Globus pallidus (tissue), 1 donor: Measurements from ENCODE around the gene UBL5.
"Not testable (repeated sequence)": the region's sequence is repeated elsewhere in the genome, so short reads cannot be mapped to it uniquely, and the experiment has no call there.

ENCODE experiments used
- DNase-seq: peaks from one replicate; pipeline ENCODE4 v3.0.0-alpha.2; 2015; ENCODE audit warnings: low spot score

The UBL5 gene

DNA sequence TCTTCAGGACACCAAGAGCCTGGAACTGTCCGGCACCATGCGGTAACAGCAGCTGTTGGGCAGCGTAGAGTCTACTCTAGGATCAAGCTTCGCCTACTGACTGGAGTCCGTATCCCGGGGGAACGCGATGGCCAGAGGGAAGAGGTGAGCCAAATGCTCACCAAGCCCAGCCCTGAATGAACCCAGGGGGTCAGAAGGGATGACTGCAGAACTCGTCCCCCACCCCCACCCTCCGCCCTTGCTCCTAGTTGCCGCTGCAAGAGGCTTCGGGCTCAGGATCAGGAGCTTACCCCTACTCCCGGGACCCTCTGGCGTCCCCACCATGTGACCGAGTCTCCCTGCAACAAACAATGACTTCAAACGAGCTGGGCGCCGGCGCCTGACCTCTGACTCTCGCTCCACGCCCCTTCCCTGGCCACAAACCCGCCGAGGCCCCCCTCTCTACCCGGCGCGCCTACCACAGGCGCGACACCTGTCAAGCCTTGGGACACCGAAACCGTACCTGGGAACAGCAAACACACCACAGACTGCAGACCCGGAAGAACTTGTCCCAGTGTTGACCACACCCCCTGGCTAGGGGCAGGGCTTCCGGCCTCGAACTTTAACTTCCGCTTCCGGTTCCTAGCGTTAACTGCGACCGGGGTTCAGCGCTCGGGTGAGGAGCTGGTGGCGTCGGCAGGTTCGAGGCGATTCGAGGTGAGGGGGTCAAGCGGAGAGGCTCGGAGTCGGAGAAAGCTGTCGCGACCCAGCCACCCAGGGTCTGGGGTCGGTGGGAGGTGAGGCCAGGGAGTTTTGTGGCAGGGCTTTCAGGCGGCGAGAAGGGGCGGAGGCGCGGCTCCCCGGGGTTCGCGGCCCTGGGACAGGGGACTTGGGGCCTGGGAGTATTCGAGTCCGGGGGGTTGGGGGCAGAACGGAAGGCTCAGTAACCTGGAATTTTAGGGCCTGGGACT is at the start of gene UBL5:
Gene UBL5, plus strand, starts transcription at position 630 of the 950 bp plus-strand sequence. CDS start 420 bp downstream, outside the sequence.
- peak; percentile 88 for DNase-seq

DNA sequence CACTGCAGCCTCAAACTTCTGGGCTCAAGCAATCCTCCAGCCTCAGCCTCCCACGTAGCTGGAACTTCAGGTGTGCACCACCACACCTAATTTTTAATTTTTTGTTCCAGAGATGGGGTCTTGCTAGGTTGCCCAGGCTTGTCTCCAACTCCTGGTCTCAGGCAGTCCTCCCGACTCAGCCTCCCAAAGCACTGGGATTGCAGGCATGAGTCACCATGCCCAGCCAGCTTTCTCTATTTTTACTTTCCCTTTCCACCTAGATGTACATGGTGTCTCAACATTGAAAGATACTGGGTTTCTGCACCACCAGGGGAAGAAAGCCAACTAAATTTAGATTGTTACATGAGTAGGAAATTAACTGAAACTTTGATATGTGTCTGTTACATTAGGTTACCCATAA is 45.4 kb upstream of the UBL5 start:
- no peak for DNase-seq

- DNase-seq, result not testable (repeated sequence)
These were observed 43.6 kb upstream of the UBL5 start for GRCh38 chr19:9784163-9784496.

DNA sequence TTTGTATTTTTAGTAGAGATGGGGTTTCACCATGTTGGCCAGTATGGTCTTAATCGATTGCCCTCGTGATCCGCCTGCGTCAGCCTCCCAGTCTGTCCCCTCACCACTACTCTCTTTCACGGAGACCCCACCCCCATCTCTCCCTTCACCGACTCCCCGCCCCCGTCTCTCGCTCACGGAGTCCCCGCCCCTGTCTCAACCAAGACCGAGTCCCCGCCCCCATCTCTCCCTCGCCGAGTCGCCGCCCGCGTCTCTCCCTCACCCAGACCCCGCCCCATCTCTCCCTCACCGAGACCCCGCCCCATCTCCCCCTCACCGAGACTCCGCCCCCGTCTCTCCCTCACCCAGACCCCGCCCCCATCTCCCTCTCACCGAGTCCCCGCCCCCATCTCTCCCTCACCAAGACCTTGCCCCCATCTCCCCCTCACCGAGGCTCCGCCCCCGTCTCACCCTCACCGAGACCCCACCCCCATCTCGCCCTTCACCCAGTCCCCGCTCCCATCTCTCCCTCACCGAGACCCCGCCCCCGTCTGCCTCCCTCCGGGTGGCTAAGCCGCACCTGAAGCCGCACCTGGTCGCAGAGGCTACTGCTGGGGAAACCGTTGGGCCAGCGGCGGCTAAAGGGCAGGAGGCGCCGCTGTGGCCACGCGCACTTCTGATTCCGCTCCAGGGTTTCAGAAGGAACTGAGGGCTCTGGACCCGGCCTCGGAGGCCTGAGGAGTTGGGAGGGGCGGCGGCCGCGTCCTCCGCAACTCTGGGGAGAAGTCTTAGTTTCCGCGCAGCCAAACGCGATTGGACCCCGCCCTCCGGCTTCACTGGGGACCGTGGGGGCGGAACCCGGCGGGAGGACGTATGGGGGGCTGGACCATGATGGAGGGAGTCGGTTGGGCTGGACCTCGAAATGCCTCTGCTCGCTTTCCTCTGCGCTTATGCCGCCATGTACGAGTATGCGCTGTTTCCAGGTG is 42.1 kb upstream of the UBL5 start:
- peak; percentile 91 for DNase-seq

- DNase-seq, result no peak
These were observed 41.4 kb upstream of the UBL5 start for GRCh38 chr19:9786342-9786741.

- DNase-seq, result no peak
These were observed 40.9 kb upstream of the UBL5 start for GRCh38 chr19:9786819-9787218.

DNA sequence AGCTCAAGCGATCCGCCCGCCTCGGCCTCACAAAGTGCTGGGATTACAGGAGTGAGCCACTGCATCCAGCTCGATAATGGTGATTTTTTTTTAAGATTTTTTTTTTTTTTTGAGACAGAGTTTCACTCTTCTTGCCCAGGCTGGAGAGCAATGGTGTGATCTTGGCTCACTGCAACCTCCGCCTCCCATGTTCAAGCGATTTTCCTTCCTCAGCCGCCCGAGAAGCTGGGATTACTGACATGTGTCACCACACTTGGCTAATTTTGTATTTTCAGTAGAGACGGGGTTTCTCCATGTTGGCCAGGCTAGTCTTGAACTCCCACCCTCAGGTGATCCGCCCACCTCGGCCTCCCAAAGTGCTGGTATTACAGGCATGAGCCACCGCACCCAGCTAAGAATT is 39.1 kb upstream of the UBL5 start:
- DNase-seq, result not testable (repeated sequence)

DNA sequence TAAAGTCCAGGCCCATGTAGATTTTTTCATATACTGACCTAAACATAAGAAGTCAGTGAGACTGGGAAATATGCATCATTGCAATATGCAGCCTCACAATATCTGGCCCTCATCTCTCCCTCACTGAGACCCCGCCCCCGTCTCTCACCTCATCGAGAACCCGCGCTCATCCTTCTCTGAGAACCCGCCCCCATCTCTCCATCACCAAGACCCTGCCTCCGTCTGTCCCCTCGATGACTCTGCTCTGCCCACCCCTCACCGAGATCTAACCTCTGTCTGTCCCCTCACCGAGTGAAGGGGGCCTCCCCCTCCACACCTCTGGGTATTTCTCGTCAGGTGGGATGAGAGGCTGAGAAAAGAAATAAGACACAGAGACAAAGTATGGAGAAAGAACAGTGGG is 38.7 kb upstream of the UBL5 start:
- no peak for DNase-seq

GRCh38 chr19:9789579-9789978 is 38.1 kb upstream of the UBL5 start:
- not testable (repeated sequence) for DNase-seq

GRCh38 chr19:9791073-9791367 is 36.7 kb upstream of the UBL5 start:
- DNase-seq, result not testable (repeated sequence)

GRCh38 chr19:9791552-9792205 is 36.0 kb upstream of the UBL5 start:
- DNase-seq, result peak; percentile 96

DNA sequence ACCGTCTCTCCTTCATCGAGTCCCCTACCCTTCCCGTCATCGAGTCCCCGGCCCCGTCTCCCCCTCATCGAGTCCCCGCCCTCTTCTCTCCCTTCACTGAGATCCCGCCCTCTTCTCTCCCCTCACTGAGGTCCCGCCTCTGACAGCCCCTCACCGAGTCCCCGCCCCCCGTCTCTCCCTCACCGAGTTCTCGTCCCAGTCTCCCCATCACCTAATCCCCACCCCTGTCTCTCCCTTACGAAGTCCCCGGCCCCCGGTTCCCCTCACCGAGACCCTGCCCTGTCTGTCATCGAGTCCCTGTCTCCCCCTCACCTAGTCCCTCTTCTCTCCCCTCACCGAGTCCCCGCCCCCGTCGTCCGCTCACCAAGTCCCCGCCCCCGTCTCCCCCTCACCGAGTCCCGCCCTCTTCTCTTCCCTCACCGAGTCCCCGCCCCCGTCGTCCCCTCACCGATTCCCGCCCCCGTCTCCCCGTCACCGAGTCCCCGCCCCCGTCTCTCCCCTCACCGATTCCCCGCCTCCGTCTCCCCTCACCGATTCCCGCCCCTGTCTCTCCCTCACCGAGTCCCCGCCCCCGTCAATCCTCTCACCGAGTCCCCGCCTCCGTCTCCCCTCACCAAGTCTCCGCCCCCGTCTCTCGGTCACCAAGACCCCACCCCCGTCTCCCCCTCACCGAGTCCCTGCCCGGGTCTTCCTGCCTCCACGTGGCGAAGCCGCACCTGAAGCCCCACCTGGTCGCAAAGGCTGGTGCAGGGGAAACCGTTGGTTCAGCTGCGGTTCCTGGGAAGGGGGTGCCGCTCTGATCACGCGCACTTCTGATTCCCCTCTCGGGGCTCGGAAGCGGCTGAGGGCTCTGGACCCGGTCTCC is 35.3 kb upstream of the UBL5 start:
- DNase-seq, result peak; percentile 94

- DNase-seq, result peak; percentile 30
These were observed 34.6 kb upstream of the UBL5 start for GRCh38 chr19:9793071-9793591.

GRCh38 chr19:9796113-9796773 is 31.5 kb upstream of the UBL5 start:
- DNase-seq, result peak; percentile 85

DNA sequence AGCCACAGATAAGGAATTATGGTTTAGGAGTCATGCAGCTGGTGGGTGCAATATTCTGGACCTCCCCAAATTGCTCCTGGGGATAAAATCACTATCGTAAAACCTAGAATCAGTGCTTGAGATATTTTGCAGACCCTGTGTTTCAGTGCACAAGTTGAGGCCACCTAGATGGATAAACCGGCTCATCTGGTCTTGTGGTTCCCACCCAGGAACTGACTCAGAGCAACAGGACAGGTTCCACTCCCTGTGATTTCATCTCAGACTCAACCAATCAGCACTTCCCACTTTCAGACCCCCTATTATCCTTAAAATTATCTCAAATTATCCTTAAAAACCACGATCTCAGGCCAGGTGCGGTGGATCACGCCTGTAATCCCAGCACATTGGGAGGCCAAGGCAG is 29.8 kb upstream of the UBL5 start:
- no peak for DNase-seq

DNA sequence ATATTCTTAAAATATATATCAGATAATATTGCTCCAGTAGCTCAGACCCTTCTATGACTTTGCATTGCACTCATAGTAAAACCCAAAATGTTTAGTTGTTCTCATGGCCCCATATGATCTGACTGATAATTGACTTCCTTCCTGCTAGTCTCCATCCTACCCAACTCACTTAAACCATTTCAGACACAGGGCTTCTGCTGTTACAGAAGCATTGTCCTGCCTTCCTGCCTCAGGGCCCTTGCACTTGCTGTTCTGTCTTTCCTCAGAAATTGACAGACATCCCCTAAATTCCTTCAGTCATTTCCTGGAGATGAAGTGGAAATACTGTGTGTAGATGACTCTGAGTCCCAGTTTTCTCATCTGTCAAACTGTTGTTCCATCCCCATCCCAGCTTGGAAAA is 28.6 kb upstream of the UBL5 start:
- DNase-seq, result no peak

GRCh38 chr19:9801976-9802375 is 25.7 kb upstream of the UBL5 start:
- no peak for DNase-seq

- DNase-seq, result no peak
These were observed 20.9 kb upstream of the UBL5 start for GRCh38 chr19:9806803-9807202.

DNA sequence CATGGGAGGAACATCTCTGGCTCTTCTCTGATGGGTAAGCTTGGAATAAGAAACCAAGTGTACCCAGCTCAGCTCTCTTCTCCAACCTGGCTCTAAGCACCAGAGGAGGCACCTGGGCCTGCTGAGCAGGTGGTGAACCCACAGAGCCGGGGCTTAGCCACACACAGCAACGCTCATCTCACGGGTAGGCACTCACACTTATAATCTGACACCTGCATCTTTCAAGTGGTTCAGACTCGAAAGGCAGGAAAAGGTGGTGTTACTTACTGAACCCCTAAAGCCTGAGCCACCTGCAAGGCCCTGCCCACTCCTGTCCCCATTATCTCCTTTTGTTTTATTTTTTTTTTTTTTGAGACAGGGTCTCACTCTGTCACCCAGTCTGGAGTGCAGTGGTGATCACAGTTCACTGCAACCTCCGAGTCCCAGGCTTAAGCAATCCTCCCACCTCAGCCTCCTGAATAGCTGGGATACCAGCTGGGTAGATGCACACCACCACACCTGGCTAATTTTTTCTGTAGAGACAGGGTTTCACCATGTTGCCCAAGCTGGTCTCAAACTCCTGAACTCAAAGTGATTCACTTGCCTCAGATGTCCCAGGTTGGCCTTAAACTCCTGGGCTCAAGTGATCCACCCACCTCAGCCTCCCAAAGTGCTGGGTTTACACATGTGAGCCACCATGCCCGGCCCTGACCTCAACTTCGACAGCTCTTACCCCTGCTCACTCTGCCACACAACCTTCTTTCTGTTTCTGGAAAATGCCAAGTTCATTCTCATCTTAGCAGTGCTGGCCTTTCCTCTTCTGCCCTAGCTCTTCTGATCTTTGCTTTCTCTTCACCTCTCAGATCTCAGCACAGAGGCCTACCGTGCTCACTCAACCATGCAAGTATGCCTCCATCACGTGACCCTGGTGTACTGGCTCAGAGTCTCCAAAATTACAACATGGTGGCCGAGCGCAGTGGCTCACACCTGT is 18.6 kb upstream of the UBL5 start:
- no peak for DNase-seq
